Fibroblast of lung (primary cell): ENCODE data around the gene MOB4.

Source experiments
- EZH2 ChIP-seq: IDR thresholded peaks from 2 replicates; pipeline ENCODE4 v1.5.1; 2012; ENCODE audit warnings: low read length, control low read depth, mild to moderate bottlenecking; ENCODE audit errors: missing control alignments
- TF ChIP-seq, protein P1 (sequence below), 2 donors: IDR thresholded peaks in 1 of 2; conservative IDR thresholded peaks in 1 of 2; 1 replicate in 1 of 2; 2 replicates in 1 of 2; pipeline ENCODE4 v1.5.1; 2011 to 2012; ENCODE audit warnings: low read length in 2 of 2, control low read depth in 1 of 2, inconsistent platforms in 1 of 2, low read depth in 1 of 2, mild to moderate bottlenecking in 1 of 2

GRCh38 chr2:197487385-197487784, 28.5 kb upstream of the MOB4 start:
- TF ChIP-seq, protein P1, sequence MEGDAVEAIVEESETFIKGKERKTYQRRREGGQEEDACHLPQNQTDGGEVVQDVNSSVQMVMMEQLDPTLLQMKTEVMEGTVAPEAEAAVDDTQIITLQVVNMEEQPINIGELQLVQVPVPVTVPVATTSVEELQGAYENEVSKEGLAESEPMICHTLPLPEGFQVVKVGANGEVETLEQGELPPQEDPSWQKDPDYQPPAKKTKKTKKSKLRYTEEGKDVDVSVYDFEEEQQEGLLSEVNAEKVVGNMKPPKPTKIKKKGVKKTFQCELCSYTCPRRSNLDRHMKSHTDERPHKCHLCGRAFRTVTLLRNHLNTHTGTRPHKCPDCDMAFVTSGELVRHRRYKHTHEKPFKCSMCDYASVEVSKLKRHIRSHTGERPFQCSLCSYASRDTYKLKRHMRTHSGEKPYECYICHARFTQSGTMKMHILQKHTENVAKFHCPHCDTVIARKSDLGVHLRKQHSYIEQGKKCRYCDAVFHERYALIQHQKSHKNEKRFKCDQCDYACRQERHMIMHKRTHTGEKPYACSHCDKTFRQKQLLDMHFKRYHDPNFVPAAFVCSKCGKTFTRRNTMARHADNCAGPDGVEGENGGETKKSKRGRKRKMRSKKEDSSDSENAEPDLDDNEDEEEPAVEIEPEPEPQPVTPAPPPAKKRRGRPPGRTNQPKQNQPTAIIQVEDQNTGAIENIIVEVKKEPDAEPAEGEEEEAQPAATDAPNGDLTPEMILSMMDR (conservative IDR thresholded peaks at IDR 0.05 in 1 of 2, IDR thresholded peaks at IDR 0.05 in 1 of 2; ENCODE audit: low read depth in 1 of 2, low read length in 2 of 2): no peak
- TF ChIP-seq EZH2: no peak
